Measurements from ENCODE around the gene AMPD1.

The AMPD1 gene

DNA sequence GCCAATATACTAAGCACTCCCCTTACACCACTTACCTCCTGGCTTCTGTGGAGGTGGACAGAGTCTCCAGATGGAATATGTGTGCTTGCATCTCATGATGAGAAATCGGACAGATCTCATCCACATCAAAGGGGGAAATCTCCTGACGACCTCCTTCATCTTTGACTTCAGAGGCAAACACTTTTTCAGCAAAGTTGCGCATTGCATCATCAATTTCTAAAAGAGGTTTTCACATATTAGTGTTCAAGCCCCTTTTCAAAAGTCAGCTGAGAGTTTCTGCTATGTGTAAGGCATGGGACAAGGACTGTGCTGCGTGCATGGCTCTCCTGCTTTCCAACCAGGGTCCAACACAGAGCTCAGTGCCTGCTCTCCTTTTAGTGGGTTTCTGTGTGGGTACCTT, 6.8 kb downstream of the AMPD1 start:
- no peaks in the 10 kb centered on the region for H3K36me3 ChIP-seq (ENCODE audit: low read length)

DNA sequence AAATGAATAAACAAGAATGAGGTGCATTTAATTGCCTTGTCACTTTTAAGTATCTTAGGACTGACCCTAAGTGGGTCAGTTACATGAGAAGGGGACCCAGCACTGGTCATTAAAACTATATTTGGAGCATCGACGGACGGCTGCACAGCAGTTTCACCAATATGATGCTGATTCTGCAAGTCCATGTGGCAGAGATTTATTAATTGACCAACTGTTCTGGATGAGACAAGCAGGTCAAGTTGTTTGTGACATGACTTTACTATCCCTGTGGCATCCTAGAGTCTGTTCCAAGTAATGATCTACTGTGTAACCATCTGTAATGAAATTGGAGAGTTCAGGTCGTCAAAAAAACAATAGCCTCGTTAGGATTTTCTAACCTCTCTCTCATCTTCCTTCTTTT, 9.5 kb downstream of the AMPD1 start:
- H2AFZ ChIP-seq (ENCODE audit: low read depth, low read length, severe bottlenecking) = no peak overlapping the region

More for the DNA sequence above, 6.8 kb downstream of the AMPD1 start:
- no peaks in the 10 kb centered on the region for H3K27me3 ChIP-seq (ENCODE audit: low read length)
- no peak overlapping the region for H3K4me2 ChIP-seq (ENCODE audit: low read depth, low read length, poor library complexity, severe bottlenecking)
- no peak overlapping the region for H3K9ac ChIP-seq (ENCODE audit: low read length)
- no peaks in the 10 kb centered on the region for H4K20me1 ChIP-seq (ENCODE audit: low read depth, low read length)
- H3K79me2 ChIP-seq (ENCODE audit: insufficient read depth, low read length) = no peaks in the 10 kb centered on the region
- H3K4me3 ChIP-seq (ENCODE audit: insufficient read depth, low read length, poor library complexity, severe bottlenecking) = no peak overlapping the region
- H3K27ac ChIP-seq (ENCODE audit: low read depth, low read length) = no peak overlapping the region
- H3K9me3 ChIP-seq (ENCODE audit: insufficient read depth, low read length) = no peaks in the 10 kb centered on the region
- H3K9me2 ChIP-seq (replicated peaks; ENCODE audit: insufficient read depth, low read length) = no peaks in the 10 kb centered on the region
- H2AFZ ChIP-seq (ENCODE audit: low read depth, low read length, severe bottlenecking) = no peak overlapping the region
- H3F3A ChIP-seq (ENCODE audit: insufficient read depth) = no peaks in the 10 kb centered on the region
- TF ChIP-seq, protein P1, sequence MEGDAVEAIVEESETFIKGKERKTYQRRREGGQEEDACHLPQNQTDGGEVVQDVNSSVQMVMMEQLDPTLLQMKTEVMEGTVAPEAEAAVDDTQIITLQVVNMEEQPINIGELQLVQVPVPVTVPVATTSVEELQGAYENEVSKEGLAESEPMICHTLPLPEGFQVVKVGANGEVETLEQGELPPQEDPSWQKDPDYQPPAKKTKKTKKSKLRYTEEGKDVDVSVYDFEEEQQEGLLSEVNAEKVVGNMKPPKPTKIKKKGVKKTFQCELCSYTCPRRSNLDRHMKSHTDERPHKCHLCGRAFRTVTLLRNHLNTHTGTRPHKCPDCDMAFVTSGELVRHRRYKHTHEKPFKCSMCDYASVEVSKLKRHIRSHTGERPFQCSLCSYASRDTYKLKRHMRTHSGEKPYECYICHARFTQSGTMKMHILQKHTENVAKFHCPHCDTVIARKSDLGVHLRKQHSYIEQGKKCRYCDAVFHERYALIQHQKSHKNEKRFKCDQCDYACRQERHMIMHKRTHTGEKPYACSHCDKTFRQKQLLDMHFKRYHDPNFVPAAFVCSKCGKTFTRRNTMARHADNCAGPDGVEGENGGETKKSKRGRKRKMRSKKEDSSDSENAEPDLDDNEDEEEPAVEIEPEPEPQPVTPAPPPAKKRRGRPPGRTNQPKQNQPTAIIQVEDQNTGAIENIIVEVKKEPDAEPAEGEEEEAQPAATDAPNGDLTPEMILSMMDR (IDR thresholded peaks at IDR 0.05; ENCODE audit: insufficient read depth, low read length, poor library complexity, severe bottlenecking) = no peak
- TF ChIP-seq EZH2phosphoT487 (conservative IDR thresholded peaks at IDR 0.05; ENCODE audit: low read length) = no peak

DNA sequence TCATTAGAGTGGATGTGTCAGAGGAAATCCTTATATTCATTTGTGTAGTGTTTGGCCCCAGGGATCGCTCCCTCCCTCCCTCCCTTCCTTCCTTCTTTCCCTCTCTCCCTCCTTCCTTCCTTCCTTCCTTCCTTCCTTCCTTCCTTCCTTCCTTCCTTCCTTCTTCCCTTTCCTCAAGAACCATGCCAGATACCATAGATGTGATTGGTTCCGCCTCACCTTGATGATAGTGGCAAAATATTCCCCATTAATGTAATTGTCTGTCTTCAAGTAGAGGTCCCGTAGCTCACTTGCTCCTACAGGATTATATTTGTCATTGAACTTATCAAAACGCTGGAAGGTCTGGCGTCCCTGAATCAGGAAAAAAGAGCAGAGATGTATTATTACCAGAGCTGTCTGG, 17.7 kb downstream of the AMPD1 start:
- Histone ChIP-seq H3K9me2 (replicated peaks; ENCODE audit: insufficient read depth, low read length) (no peaks in the 10 kb centered on the region), H3K9ac (ENCODE audit: low read length) (no peak overlapping the region), H2AFZ (ENCODE audit: low read depth, low read length, severe bottlenecking) (no peak overlapping the region), H3K4me2 (ENCODE audit: low read depth, low read length, poor library complexity, severe bottlenecking) (no peak overlapping the region), H3F3A (ENCODE audit: insufficient read depth) (no peaks in the 10 kb centered on the region), H3K36me3 (ENCODE audit: low read length) (no peaks in the 10 kb centered on the region), H3K9me3 (ENCODE audit: insufficient read depth, low read length) (no peaks in the 10 kb centered on the region), H4K20me1 (ENCODE audit: low read depth, low read length) (no peaks in the 10 kb centered on the region), H3K27ac (ENCODE audit: low read depth, low read length) (no peak overlapping the region), H3K27me3 (ENCODE audit: low read length) (no peaks in the 10 kb centered on the region), H3K4me3 (ENCODE audit: insufficient read depth, low read length, poor library complexity, severe bottlenecking) (no peak overlapping the region), H3K79me2 (ENCODE audit: insufficient read depth, low read length) (no peaks in the 10 kb centered on the region)
- TF ChIP-seq EZH2phosphoT487 (conservative IDR thresholded peaks at IDR 0.05; ENCODE audit: low read length) = no peak
- TF ChIP-seq, protein P1 (IDR thresholded peaks at IDR 0.05; ENCODE audit: insufficient read depth, low read length, poor library complexity, severe bottlenecking) = no peak

More for the DNA sequence above, 9.5 kb downstream of the AMPD1 start:
- H3F3A ChIP-seq (ENCODE audit: insufficient read depth) = no peaks in the 10 kb centered on the region
- H3K9ac ChIP-seq (ENCODE audit: low read length) = no peak overlapping the region
- no peak for TF ChIP-seq EZH2phosphoT487 (conservative IDR thresholded peaks at IDR 0.05; ENCODE audit: low read length)
- TF ChIP-seq, protein P1 (IDR thresholded peaks at IDR 0.05; ENCODE audit: insufficient read depth, low read length, poor library complexity, severe bottlenecking) = no peak
- H3K4me3 ChIP-seq (ENCODE audit: insufficient read depth, low read length, poor library complexity, severe bottlenecking) = no peak overlapping the region
- H3K9me2 ChIP-seq (replicated peaks; ENCODE audit: insufficient read depth, low read length) = no peaks in the 10 kb centered on the region
- H4K20me1 ChIP-seq (ENCODE audit: low read depth, low read length) = no peaks in the 10 kb centered on the region
- no peaks in the 10 kb centered on the region for H3K27me3 ChIP-seq (ENCODE audit: low read length)
- H3K4me2 ChIP-seq (ENCODE audit: low read depth, low read length, poor library complexity, severe bottlenecking) = no peak overlapping the region
- H3K79me2 ChIP-seq (ENCODE audit: insufficient read depth, low read length) = no peaks in the 10 kb centered on the region
- H3K9me3 ChIP-seq (ENCODE audit: insufficient read depth, low read length) = no peaks in the 10 kb centered on the region
- no peak overlapping the region for H3K27ac ChIP-seq (ENCODE audit: low read depth, low read length)
- no peaks in the 10 kb centered on the region for H3K36me3 ChIP-seq (ENCODE audit: low read length)

Data from SU-DHL-6 (cell line).